Hematopoietic multipotent progenitor cell treated with erythropoietin and hydrocortisone succinate and interleukin-3 and kit ligand, for 17 days (in vitro differentiated cells): ENCODE data around the gene PCDHB8.
"Not testable (repeated sequence)": the region's sequence is repeated elsewhere in the genome, so short reads cannot be mapped to it uniquely, and the experiment has no call there.

ENCODE experiments used
- DNase-seq: peaks from one replicate; pipeline ENCODE4 v3.0.0-alpha.2; 2015; ENCODE audit warnings: low spot score

Gene PCDHB8

DNA sequence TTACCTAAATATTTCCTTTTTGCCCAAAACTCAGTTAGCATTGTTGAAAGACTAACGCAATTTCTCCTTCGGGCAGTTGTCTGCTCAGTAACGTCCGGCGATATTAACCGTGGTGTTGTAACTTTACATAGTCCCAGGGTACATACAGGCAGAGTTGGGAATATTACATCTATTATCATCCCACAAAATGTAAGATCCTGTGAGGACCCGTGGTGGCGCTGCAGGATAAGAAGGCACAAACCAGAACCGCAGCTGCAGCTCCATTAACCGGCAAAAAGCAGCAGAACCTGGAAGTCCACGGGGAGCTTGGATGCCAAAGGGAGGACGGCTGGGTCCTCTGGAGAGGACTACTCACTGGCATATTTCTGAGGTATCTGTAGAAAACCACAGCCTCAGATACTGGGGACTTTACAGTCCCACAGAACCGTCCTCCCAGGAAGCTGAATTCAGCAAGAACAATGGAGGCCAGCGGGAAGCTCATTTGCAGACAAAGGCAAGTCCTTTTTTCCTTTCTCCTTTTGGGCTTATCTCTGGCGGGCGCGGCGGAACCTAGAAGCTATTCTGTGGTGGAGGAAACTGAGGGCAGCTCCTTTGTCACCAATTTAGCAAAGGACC lies at the start of gene PCDHB8:
PCDHB8 (plus strand) TSS at position 214 of the 615 bp plus-strand sequence; CDS start at position 459, 245 bp downstream.
- not testable (repeated sequence) for DNase-seq

DNA sequence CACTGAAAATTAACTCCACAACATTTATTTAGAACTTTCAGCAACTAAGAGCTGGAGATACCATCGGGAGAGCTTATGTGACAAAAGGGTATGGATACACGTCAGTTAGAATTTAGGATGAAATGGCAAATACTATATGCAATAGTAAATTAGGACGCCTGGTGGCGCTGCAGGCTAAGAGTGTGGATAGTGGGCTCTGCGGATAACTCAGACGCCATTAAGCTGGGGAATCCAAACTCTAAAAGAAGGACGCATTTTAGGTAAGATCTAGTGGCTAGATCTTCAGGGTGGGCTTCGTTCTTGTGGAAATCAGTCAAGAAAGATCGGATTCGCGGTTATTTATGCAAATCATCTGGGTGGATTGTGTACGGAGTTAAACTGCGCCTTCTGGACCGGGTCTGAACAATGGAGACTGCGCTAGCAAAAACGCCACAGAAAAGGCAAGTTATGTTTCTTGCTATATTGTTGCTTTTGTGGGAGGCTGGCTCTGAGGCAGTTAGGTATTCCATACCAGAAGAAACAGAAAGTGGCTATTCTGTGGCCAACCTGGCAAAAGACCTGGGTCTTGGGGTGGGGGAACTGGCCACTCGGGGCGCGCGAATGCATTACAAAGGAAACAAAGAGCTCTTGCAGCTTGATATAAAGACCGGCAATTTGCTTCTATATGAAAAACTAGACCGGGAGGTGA lies 42.4 kb upstream of the PCDHB8 start, which contains the start of gene PCDHB5:
PCDHB5 (plus strand) TSS at position 177 of the 688 bp plus-strand sequence; CDS start at position 406, 229 bp downstream.
- DNase-seq = no peak

DNA sequence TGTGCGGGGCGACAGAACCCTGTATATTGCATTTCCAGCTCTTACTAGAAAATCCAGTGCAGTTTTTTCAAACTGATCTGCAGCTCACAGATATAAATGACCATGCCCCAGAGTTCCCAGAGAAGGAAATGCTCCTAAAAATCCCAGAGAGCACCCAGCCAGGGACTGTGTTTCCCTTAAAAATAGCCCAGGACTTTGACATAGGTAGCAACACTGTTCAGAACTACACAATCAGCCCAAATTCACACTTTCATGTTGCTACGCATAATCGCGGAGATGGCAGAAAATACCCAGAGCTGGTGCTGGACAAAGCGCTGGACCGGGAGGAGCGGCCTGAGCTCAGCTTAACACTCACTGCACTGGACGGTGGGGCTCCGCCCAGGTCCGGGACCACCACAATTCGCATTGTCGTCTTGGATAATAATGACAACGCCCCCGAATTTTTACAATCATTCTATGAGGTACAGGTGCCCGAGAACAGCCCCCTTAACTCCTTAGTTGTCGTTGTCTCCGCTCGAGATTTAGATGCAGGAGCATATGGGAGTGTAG lies 41.8 kb upstream of the PCDHB8 start:
- no peak for DNase-seq

DNA sequence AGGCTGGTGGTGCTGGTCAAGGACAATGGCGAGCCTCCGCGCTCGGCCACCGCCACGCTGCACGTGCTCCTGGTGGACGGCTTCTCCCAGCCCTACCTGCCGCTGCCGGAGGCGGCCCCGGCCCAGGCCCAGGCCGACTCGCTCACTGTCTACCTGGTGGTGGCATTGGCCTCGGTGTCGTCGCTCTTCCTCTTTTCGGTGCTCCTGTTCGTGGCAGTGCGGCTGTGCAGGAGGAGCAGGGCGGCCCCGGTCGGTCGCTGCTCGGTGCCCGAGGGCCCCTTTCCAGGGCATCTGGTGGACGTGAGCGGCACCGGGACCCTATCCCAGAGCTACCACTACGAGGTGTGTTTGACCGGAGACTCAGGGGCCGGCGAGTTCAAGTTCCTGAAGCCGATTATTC lies 40.2 kb upstream of the PCDHB8 start:
- DNase-seq = not testable (repeated sequence)

DNA sequence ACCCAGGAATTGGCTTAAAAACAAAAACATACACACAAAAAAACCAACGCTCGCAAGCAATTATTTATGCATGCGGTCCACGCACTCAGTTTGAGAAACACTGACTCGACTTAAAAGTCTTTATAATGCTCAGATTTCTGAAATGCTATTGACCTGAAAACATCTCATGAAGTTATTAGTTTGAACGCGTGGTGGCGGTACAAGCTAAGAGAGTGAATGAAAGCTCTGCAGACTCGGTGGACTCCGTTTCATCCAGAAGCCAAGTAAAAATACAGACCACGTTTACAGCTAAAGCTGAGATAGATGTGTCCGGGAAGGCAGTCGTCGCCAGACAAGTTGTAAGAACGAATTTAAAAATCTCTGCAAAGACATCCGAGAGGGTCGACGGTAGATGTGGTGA lies 27.8 kb upstream of the PCDHB8 start, which contains the start of gene PCDHB6:
PCDHB6 (plus strand) TSS at position 246 of the 400 bp plus-strand sequence. CDS start 201 bp downstream, outside the sequence.
- DNase-seq = no peak

- no peak for DNase-seq
These were observed 27.2 kb upstream of the PCDHB8 start for GRCh38 chr5:141150224-141150992.

GRCh38 chr5:141150993-141151325 lies 26.6 kb upstream of the PCDHB8 start:
- DNase-seq = no peak

DNA sequence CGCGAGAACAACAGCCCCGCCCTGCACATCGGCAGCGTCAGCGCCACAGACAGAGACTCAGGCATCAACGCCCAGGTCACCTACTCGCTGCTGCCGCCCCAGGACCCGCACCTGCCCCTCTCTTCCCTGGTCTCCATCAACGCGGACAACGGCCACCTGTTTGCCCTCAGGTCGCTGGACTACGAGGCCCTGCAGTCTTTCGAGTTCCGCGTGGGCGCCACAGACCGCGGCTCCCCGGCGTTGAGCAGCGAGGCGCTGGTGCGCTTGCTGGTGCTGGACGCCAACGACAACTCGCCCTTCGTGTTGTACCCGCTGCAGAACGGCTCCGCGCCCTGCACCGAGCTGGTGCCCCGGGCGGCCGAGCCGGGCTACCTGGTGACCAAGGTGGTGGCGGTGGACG lies 26.0 kb upstream of the PCDHB8 start:
- DNase-seq = not testable (repeated sequence)

- not testable (repeated sequence) for DNase-seq
These were observed 25.5 kb upstream of the PCDHB8 start for GRCh38 chr5:141152096-141152495.

- DNase-seq = no peak
These were observed 21.8 kb upstream of the PCDHB8 start for GRCh38 chr5:141155540-141156374.

DNA sequence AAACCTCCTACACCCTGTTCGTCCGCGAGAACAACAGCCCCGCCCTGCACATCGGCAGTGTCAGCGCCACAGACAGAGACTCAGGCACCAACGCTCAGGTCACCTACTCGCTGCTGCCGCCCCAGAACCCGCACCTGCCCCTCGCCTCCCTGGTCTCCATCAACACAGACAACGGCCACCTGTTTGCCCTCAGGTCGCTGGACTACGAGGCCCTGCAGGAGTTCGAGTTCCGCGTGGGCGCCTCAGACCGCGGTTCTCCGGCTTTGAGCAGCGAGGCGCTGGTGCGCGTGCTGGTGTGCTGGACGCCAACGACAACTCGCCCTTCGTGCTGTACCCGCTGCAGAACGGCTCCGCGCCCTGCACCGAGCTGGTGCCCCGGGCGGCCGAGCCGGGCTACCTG lies 20.2 kb upstream of the PCDHB8 start:
- not testable (repeated sequence) for DNase-seq

- DNase-seq = not testable (repeated sequence)
These were observed 19.7 kb upstream of the PCDHB8 start for GRCh38 chr5:141157901-141158300.

DNA sequence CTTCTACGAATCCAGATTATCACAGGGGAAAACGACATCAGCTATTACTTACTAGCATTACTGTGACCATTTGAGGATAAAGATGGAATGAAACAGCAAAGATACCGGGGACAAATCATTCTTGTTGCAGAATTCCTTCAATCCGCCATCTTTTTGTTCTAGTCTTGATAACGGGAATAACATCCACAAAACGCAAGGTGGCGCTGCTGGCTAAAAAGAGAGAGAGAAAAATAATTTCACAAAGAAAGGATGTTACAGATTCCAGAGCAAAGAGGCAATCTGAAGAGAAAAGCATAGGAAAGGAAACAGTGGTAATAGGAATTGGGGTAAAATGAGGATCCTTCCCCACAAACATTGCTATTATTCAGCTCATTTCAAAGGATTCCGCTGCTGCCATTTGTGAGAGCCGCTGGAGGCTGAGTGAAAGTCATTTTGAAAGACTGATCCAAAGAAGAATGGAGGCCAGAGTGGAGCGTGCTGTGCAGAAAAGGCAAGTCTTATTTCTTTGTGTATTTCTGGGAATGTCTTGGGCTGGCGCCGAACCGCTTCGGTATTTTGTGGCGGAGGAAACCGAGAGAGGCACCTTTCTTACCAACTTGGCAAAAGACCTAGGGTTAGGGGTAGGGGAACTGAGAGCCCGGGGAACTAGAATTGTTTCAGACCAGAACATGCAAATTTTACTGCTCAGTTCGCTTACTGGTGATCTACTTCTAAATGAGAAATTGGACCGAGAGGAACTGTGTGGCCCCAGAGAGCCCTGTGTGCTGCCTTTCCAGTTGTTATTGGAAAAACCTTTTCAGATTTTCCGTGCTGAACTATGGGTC lies 5.0 kb upstream of the PCDHB8 start, which contains the start of gene PCDHB7:
PCDHB7 (plus strand) TSS at position 264 of the 824 bp plus-strand sequence; CDS start at position 456, 192 bp downstream.
- no peak for DNase-seq

DNA sequence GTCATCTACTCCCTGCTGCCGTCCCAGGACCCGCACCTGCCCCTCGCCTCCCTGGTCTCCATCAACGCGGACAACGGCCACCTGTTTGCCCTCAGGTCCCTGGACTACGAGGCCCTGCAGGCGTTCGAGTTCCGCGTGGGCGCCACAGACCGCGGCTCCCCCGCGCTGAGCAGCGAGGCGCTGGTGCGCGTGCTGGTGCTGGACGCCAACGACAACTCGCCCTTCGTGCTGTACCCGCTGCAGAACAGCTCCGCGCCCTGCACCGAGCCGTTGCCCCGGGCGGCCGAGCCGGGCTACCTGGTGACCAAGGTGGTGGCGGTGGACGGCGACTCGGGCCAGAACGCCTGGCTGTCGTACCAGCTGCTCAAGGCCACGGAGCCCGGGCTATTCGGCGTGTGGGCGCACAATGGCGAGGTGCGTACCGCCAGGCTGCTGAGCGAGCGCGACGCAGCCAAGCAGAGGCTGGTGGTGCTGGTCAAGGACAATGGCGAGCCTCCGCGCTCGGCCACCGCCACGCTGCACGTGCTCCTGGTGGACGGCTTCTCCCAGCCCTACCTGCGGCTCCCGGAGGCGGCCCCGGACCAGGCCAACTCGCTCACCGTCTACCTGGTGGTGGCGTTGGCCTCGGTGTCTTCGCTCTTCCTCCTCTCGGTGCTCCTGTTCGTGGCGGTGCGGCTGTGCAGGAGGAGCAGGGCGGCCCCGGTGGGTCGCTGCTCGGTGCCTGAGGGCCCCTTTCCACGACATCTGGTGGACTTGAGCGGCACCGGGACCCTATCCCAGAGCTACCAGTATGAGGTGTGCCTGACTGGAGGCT lies 3.1 kb upstream of the PCDHB8 start:
- DNase-seq = not testable (repeated sequence)

- DNase-seq = no peak
These were observed 1.7 kb upstream of the PCDHB8 start for GRCh38 chr5:141175933-141176332.

- DNase-seq = not testable (repeated sequence)
These were observed 1.8 kb downstream of the PCDHB8 start for GRCh38 chr5:141179371-141179770.

- DNase-seq = not testable (repeated sequence)
These were observed 2.3 kb downstream of the PCDHB8 start for GRCh38 chr5:141179876-141180275.

GRCh38 chr5:141180313-141180712 lies 2.7 kb downstream of the PCDHB8 start:
- no peak for DNase-seq

- no peak for DNase-seq
These were observed 4.7 kb downstream of the PCDHB8 start, which contains the start of gene PCDHB16 for GRCh38 chr5:141182248-141182647. Gene PCDHB16, plus strand, starts transcription at chr5:141182387. Its CDS starts 173 bp downstream, at chr5:141182560.
